Fibroblast of mammary gland (primary cell): ENCODE results near the gene OR10AD1.

Experiments
- DNase-seq: peaks from one replicate; pipeline ENCODE4 v3.0.0-alpha.2; 2010; ENCODE audit warnings: low read depth
- H3K4me3 ChIP-seq: 2 replicates; pipeline ENCODE4 v1.5.1; 2011; ENCODE audit warnings: low read depth, mild to moderate bottlenecking, low read length, moderate library complexity; ENCODE audit not compliant: control insufficient read depth
- TF ChIP-seq, protein P1 (sequence below): conservative IDR thresholded peaks from 2 replicates; pipeline ENCODE4 v1.5.1; 2011; ENCODE audit warnings: low read depth, low read length, inconsistent platforms; ENCODE audit not compliant: control insufficient read depth, insufficient read depth

The OR10AD1 gene

DNA sequence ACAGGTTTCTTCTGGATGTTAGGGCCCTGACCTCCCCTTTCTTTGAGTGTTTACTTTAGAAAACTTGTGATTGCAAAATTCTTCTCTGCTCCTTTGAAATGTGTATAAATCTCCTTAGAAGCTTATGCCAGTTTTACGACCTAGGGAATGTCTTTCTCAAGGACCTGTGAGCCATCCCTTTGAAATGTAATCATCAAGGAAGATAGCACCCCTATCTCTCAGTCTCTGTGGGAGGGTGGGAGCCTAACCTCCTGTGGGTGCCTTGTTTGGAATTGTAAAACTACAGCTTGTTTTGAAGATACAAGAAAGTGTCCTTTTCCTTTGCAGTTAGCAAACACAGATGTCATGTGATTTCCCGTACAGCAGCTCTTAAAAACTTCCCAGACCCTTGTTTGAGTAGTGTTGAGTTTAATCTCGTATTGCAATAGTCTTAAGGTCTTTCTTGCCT is 3.3 kb downstream of the OR10AD1 start:
- TF ChIP-seq, protein P1, sequence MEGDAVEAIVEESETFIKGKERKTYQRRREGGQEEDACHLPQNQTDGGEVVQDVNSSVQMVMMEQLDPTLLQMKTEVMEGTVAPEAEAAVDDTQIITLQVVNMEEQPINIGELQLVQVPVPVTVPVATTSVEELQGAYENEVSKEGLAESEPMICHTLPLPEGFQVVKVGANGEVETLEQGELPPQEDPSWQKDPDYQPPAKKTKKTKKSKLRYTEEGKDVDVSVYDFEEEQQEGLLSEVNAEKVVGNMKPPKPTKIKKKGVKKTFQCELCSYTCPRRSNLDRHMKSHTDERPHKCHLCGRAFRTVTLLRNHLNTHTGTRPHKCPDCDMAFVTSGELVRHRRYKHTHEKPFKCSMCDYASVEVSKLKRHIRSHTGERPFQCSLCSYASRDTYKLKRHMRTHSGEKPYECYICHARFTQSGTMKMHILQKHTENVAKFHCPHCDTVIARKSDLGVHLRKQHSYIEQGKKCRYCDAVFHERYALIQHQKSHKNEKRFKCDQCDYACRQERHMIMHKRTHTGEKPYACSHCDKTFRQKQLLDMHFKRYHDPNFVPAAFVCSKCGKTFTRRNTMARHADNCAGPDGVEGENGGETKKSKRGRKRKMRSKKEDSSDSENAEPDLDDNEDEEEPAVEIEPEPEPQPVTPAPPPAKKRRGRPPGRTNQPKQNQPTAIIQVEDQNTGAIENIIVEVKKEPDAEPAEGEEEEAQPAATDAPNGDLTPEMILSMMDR: no peak
- DNase-seq: peak; percentile 31
- no peak overlapping the region for H3K4me3 ChIP-seq

DNA sequence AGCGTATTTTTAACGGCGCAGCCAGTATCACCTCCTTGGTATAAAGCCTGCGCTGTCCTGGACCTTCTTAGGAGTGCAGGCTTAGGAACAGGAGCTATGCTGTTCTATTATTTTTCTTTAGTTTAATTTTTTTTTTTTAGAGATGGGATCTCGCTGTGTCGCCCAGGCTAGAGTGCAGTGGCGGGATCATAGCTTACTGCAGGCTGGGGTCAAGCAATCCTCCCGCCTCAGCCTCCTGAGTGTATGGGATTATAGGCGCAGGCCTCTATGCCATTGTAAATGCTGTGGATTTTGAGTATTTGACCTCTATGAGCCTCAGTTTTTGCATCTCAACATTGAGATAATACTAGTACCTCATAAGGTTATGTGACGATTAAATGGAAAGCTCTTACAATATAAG is 4.1 kb downstream of the OR10AD1 start:
- TF ChIP-seq, protein P1: no peak
- no peak for DNase-seq
- peak overlapping the region; percentile 87 for H3K4me3 ChIP-seq

DNA sequence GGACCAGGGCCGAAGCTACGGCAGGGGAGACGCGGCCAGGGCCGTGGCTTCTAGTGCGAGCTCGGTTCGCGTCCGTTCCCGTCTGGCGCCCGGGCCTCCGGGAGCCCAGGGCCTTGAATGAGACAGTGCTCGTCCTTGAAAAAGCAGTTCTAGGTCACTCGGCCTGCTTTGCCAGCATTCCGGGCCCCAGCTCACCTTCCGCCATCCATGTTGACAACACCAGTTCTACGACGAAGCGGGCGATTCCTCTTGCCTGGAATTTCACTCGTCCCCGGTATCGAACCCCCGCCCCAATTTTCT is 4.5 kb downstream of the OR10AD1 start:
- peak overlapping the region; percentile 87 for H3K4me3 ChIP-seq
- DNase-seq: no peak
- TF ChIP-seq, protein P1: no peak

DNA sequence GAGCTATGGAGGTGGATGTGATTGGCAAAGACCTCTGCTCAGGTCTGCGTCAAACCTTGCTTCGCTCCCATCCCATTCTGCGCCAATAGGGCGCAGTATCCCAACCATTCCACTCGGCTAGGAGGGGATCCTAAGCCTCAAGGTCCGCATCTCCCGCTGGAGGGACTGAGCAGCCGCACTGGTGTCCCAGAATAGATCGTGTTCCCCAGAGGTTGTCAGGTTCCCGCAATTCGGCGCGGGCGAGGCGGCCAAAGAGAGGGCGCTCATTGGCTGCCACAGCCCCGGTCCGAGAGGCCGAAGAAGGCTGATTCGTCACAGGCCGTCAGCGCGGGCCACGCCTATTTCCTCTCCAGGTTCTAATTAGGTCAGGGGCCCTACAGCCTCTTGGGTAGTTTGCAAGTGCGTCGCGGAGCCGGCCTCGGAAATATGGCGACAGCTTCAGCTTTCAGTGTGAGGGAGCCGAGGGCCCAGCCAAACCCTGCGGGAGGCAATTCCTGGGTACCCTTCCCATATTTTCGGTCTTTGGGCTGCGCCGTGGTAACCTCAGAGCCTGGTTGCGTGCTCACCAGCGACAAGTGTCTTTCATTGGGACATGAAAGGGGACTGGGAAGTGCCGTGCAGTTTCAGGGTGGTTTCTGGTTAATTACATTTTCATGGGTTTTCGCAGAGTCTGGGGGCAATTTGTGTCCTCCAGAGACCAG is 5.0 kb downstream of the OR10AD1 start:
- DNase-seq: peak; percentile 93
- TF ChIP-seq, protein P1: no peak
- peak overlapping the region; percentile 87 for H3K4me3 ChIP-seq

DNA sequence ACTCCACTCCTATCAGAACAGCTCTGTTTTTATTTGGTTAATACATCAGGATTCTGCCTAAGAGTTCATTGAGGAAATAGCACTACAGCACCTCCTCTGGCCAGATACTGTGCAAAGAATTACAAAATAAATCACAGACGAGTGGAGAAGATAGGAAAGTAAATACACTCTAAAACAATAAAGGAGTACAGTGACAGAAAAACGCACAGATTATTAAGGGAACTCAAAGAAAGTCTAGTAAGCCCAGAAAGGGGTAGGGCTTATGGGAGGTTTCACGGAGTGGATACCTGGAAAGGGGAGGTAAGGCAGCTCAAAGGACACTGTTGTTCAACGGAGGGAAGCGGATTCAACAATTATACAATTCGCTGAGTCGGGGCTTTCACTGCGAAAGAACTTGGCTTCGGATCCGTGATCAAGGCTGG is 5.5 kb downstream of the OR10AD1 start:
- peak; percentile 46 for DNase-seq
- TF ChIP-seq, protein P1: peak; percentile 50
- peak overlapping the region; percentile 87 for H3K4me3 ChIP-seq

DNA sequence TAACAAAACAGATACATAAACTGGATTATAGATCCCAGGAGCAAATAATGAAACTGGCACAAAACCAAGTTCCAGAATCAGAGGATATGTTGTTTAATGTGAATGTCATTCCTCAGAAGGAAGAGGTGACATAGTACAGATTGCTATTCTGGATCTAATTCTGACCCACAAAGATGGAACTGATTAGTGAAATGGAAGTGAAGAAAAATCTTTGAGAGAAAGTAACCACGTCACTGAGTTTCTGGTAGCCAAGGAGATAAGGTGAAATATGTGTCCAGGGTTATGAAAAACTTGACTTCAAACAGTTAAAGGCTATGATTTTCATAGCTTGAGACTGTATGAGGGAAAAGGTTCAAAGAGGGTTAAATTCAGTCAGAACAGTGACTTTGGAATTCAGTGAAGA is 8.3 kb downstream of the OR10AD1 start:
- TF ChIP-seq, protein P1: no peak
- H3K4me3 ChIP-seq: no peak overlapping the region
- peak; percentile 45 for DNase-seq
